Epithelial cell of proximal tubule (primary cell): ENCODE measurements around the gene PRKCI. TPM values are rescaled to one million over a fixed set of nuclear protein-coding genes. Genes with fewer than 3 reads are reported as not detected.
"Not testable (repeated sequence)": the region's sequence is repeated elsewhere in the genome, so short reads cannot be mapped to it uniquely, and the experiment has no call there.

Experiments used
- DNase-seq: peaks from one replicate; pipeline ENCODE4 v3.0.0-alpha.2; 2011; ENCODE audit warnings: low read depth
- H3K4me3 ChIP-seq: 2 replicates; pipeline ENCODE4 v1.5.1; 2011; ENCODE audit warnings: low read depth, mild to moderate bottlenecking, low read length
- total RNA-seq: library from RNA; depleted of rRNA; stranded (reverse); fragments of >200 nt; gene quantifications from 2 replicates; pipeline ENCODE4 v1.2.3, GENCODE V29; 2015
- TF ChIP-seq, protein P1 (sequence below): conservative IDR thresholded peaks from 2 replicates; pipeline ENCODE4 v1.5.1; 2012; ENCODE audit warnings: low read depth, mild to moderate bottlenecking, low read length

The PRKCI gene
- total RNA-seq, 1 donor from 2014 or later: 48.6 TPM

DNA sequence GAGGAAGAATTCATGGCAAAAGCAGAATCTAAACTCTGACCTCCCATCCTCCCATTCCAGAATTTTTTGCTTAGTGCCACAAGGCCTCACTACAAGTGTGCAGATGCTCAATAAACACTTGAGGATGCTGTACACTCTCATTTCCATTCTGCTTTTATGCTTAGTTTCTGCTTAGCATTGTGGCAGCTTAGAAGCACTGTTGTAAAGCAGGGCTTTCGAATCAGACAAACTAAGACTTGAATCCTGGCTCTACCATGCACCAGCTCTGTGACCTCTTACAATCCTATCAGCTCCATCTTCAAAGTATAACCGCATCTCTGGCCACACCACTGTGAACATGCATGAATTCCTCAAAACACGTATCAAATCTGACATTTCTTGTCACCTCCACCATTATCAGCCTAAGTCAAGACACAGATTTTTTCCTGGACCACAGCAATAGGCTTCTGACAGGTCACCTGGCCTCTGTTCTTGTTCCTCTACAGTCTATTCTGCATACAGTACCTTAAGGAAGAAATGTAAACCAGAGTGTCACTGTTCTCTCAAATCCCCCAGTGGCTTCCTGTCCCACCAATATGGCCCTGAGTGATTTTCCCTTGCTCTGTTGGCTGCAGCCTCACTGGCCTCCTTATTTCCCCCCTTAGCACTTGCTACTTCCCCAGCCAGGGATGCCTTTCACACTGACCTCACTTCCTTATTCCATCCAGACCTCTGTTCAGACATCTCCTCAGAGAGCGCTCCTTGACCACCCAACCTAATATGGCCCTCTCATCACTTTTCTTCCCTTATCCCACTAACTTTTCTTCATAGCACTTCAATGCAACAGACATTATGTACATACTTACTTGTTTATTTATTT is 32.6 kb upstream of the PRKCI start:
- no peak overlapping the region for H3K4me3 ChIP-seq
- TF ChIP-seq, protein P1, sequence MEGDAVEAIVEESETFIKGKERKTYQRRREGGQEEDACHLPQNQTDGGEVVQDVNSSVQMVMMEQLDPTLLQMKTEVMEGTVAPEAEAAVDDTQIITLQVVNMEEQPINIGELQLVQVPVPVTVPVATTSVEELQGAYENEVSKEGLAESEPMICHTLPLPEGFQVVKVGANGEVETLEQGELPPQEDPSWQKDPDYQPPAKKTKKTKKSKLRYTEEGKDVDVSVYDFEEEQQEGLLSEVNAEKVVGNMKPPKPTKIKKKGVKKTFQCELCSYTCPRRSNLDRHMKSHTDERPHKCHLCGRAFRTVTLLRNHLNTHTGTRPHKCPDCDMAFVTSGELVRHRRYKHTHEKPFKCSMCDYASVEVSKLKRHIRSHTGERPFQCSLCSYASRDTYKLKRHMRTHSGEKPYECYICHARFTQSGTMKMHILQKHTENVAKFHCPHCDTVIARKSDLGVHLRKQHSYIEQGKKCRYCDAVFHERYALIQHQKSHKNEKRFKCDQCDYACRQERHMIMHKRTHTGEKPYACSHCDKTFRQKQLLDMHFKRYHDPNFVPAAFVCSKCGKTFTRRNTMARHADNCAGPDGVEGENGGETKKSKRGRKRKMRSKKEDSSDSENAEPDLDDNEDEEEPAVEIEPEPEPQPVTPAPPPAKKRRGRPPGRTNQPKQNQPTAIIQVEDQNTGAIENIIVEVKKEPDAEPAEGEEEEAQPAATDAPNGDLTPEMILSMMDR: no peak
- no peak for DNase-seq

DNA sequence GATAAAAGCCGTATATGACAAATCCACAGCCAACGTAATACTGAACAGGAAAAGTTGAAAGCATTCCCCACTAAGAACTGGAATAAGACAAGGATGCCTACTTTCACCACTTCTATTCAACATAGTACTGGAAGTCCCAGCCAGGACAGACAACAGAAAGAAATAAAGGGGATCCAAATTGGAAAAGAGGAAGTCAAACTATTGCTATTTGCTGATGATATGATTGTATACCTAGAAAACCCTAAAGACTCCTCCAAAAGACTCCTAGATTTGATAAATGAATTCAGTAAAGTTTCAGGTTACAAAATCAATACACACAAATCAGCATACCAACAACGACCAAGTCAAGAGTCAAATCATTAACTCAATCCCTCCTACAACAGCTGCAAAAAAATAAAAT is 26.5 kb upstream of the PRKCI start:
- DNase-seq, H3K4me3 ChIP-seq: not testable (repeated sequence)

DNA sequence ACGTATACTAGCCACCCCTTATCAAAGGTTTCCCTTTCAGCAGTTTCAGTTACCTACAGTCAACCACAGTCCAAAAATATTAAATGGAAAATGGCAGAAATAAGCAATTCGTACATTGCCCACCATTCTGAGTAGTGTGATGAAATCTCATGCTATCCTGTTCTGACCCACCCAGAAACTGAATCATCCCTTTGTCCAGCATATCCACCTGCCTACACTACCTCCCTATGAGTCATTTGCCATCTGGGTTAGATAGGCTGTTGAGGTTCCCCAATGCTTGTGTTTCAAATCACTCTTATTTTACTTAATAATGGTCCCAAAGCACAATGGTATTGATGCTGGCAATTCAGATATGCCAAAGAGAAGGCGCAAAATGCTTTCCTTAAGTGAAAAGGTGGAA is 25.4 kb upstream of the PRKCI start:
- TF ChIP-seq, protein P1: no peak
- no peak overlapping the region for H3K4me3 ChIP-seq
- no peak for DNase-seq

DNA sequence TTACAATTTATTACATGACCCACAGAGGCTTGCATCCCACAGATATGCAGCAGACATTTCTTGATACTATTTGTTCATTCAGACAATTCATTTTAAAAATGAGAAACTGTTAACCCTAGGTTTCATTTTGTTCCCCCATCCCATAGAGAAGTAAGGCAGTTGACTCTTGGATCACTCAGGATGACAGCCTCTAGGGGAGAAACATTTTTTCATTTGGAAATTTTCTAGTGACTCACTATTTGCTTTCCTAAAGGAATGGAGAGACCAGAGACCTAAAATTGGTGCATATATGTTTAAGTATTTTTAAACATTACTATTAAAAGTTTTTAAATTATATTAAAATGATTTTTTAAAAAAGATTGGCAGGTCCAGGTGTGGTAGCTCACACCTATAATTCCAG is 21.2 kb upstream of the PRKCI start:
- TF ChIP-seq, protein P1: no peak
- no peak overlapping the region for H3K4me3 ChIP-seq
- DNase-seq: no peak

DNA sequence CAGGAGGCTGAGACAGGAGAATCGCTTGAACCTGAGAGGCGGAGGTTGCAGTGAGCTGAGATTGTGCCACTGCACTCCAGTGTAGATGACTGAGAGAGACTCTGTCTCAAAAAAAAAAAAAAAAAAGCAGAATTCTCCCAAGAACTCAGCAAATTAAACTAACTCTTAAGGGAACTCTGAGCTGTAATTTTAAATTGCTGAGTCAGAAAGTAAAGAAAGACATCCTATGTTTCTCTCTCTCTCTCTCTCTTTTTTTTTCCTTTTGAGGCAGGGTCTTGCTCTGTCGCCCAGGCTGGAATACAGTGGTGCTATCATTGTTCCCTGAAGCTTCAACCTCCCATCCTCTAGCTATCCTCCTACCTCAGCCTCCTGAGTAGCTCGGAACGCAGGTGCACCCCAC is 20.7 kb upstream of the PRKCI start:
- DNase-seq: no peak
- TF ChIP-seq, protein P1: no peak
- H3K4me3 ChIP-seq: no peak overlapping the region

DNA sequence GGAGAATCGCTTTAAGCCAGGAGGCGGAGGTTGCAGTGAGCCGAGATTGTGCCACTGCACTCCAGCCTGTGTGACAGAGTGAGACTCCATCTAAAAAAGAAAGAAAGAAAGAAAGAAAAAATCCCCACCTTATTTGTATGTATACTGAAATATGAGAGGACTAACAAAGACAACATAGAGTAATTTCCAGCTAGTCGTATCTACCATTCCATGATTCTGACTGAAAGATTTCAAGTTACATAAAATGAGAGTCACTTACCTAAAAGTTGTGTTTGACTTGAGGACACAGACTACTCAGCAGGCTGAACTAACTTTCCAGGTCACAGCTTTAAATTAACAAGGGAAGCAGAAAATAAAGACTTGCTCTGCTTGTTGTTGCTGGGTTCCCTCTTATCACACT is 18.8 kb upstream of the PRKCI start:
- TF ChIP-seq, protein P1: no peak
- no peak for DNase-seq
- no peak overlapping the region for H3K4me3 ChIP-seq

DNA sequence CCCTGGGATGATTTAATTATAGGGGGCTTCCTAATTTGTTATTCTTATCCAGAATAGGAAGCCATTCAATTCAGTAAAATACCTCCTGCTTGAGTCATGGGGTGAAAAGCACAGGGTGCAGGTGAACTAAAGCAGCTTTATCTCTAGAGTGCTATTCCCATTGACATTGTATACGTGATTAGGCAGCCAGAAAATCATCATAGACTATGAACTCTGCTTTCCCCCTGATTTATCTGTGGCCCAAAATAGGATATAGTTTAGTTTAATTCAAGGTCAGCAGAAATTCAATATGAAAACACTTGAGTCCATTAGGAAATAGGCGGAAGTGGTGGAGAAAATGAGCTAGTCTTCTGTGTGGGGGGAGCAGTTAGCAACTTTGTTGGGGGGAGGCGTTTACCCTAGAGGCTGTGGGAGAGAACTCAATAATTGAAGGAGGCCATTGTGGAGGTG is 18.2 kb upstream of the PRKCI start:
- no peak overlapping the region for H3K4me3 ChIP-seq
- TF ChIP-seq, protein P1: no peak
- DNase-seq: no peak
